HG03139 (cell line): ENCODE measurements around the gene ANO10.
"Not testable (repeated sequence)": the region's sequence is repeated elsewhere in the genome, so short reads cannot be mapped to it uniquely, and the experiment has no call there.

Experiments used
- ATAC-seq: cut with Tn5 transposase; IDR thresholded peaks from one replicate; pipeline ENCODE4 v1.9.1; 2021; ENCODE audit not compliant: unreplicated experiment

ANO10 gene

GRCh38 chr3:43583481-43583880, 38.3 kb downstream of the ANO10 start:
- ATAC-seq = no peak

GRCh38 chr3:43582866-43583265, 38.9 kb downstream of the ANO10 start:
- no peak for ATAC-seq

- ATAC-seq = no peak
Measured at GRCh38 chr3:43581343-43581742, 40.5 kb downstream of the ANO10 start.

- ATAC-seq = no peak
Measured at GRCh38 chr3:43580181-43580580, 41.6 kb downstream of the ANO10 start.

- ATAC-seq = no peak
Measured at GRCh38 chr3:43573576-43573975, 48.2 kb downstream of the ANO10 start.

GRCh38 chr3:43565661-43566341, 56.0 kb downstream of the ANO10 start:
- not testable (repeated sequence) for ATAC-seq

GRCh38 chr3:43559961-43560360, 61.9 kb downstream of the ANO10 start:
- ATAC-seq = no peak

GRCh38 chr3:43558171-43558570, 63.6 kb downstream of the ANO10 start:
- no peak for ATAC-seq

- ATAC-seq = no peak
Measured at GRCh38 chr3:43549626-43550290, 72.1 kb downstream of the ANO10 start.

- ATAC-seq = not testable (repeated sequence)
Measured at GRCh38 chr3:43544277-43544676, 77.5 kb downstream of the ANO10 start.

GRCh38 chr3:43542328-43543043, 79.3 kb downstream of the ANO10 start:
- no peak for ATAC-seq

GRCh38 chr3:43540624-43541023, 81.2 kb downstream of the ANO10 start:
- ATAC-seq = no peak

- ATAC-seq = no peak
Measured at GRCh38 chr3:43539321-43539720, 82.5 kb downstream of the ANO10 start.

GRCh38 chr3:43537225-43537624, 84.6 kb downstream of the ANO10 start:
- no peak for ATAC-seq

GRCh38 chr3:43534675-43535074, 87.1 kb downstream of the ANO10 start:
- no peak for ATAC-seq

GRCh38 chr3:43533009-43533408, 88.8 kb downstream of the ANO10 start:
- no peak for ATAC-seq

- ATAC-seq = no peak
Measured at GRCh38 chr3:43531835-43532234, 90.0 kb downstream of the ANO10 start.

- ATAC-seq = no peak
Measured at GRCh38 chr3:43528498-43529099, 93.2 kb downstream of the ANO10 start.

GRCh38 chr3:43526956-43527355, 94.9 kb downstream of the ANO10 start:
- no peak for ATAC-seq

GRCh38 chr3:43525941-43526607, 95.7 kb downstream of the ANO10 start:
- no peak for ATAC-seq

GRCh38 chr3:43525386-43525785, 96.4 kb downstream of the ANO10 start:
- no peak for ATAC-seq
